Progenitor cell of endocrine pancreas (in vitro differentiated cells): ENCODE results near the gene PTPA. TPM values are rescaled to one million over a fixed set of nuclear protein-coding genes. Genes with fewer than 3 reads are reported as not detected.
A peak's percentile ranks its signal among the peaks of the same experiment; 100 is the strongest.

Experiments
- DNase-seq: peaks from one replicate; pipeline ENCODE4 v3.0.0; 2021; ENCODE audit warnings: low spot score; ENCODE audit not compliant: unreplicated experiment
- H3K27ac Mint-ChIP-seq: 2 replicates; pipeline ENCODE4 v1.8.0; 2021; ENCODE audit warnings: mild to moderate bottlenecking, moderate library complexity, mixed read lengths
- H3K27me3 Mint-ChIP-seq: 2 replicates; pipeline ENCODE4 v1.8.0; 2021; ENCODE audit warnings: mixed read lengths
- H3K36me3 Mint-ChIP-seq: 2 replicates; pipeline ENCODE4 v1.8.0; 2022; ENCODE audit warnings: mixed read lengths; ENCODE audit not compliant: insufficient read depth
- H3K4me1 Mint-ChIP-seq: 2 replicates; pipeline ENCODE4 v1.8.0; 2021; ENCODE audit warnings: low read depth, mixed read lengths
- H3K4me3 Mint-ChIP-seq: 2 replicates; pipeline ENCODE4 v1.8.0; 2021; ENCODE audit warnings: low read depth, mild to moderate bottlenecking, moderate library complexity, mixed read lengths
- H3K9me3 Mint-ChIP-seq: 2 replicates; pipeline ENCODE4 v1.8.0; 2021; ENCODE audit warnings: low read depth, mixed read lengths
- CTCF ChIP-seq: fragments of 200-600 bp; sonication (generic); IDR thresholded peaks from one replicate; pipeline ENCODE4 v1.5.0; 2021; ENCODE audit warnings: antibody characterized with exemption, mild to moderate bottlenecking; ENCODE audit not compliant: unreplicated experiment
- total RNA-seq: library from RNA; stranded (reverse); gene quantifications from 2 replicates; pipeline ENCODE4 v1.2.1, GENCODE V29; 2021

The PTPA gene
- total RNA-seq, 1 donor from 2014 or later: 145 TPM

- DNase-seq: no peak
- peaks cover 11% of the 10 kb centered on the region for H3K4me1 Mint-ChIP-seq
These were observed 3.0 kb upstream of the PTPA start for GRCh38 chr9:129108083-129108804.

GRCh38 chr9:129108805-129109536 lies 2.2 kb upstream of the PTPA start:
- no peak for DNase-seq
- Mint-ChIP-seq H3K27ac (no peak overlapping the region), H3K27me3 (peaks cover 11% of the 10 kb centered on the region), H3K9me3 (no peaks in the 10 kb centered on the region), H3K36me3 (peaks cover 1% of the 10 kb centered on the region), H3K4me1 (peaks cover 11% of the 10 kb centered on the region), H3K4me3 (peak overlapping the region; percentile 69)
- no peak for TF ChIP-seq CTCF

More at GRCh38 chr9:129108083-129108804, 3.0 kb upstream of the PTPA start:
- no peak overlapping the region for H3K27ac Mint-ChIP-seq
- TF ChIP-seq CTCF: no peak
- H3K9me3 Mint-ChIP-seq: no peaks in the 10 kb centered on the region
- H3K27me3 Mint-ChIP-seq: peaks cover 11% of the 10 kb centered on the region
- no peak overlapping the region for H3K4me3 Mint-ChIP-seq
- H3K36me3 Mint-ChIP-seq: peaks cover 1% of the 10 kb centered on the region

GRCh38 chr9:129109537-129109903 lies 1.7 kb upstream of the PTPA start:
- H3K27ac Mint-ChIP-seq: no peak overlapping the region
- H3K36me3 Mint-ChIP-seq: peaks cover 1% of the 10 kb centered on the region
- no peak for TF ChIP-seq CTCF
- H3K4me1 Mint-ChIP-seq: peaks cover 13% of the 10 kb centered on the region
- H3K27me3 Mint-ChIP-seq: peaks cover 11% of the 10 kb centered on the region
- H3K9me3 Mint-ChIP-seq: no peaks in the 10 kb centered on the region
- DNase-seq: no peak
- peak overlapping the region; percentile 69 for H3K4me3 Mint-ChIP-seq

- DNase-seq: no peak
- H3K27ac Mint-ChIP-seq: peak overlapping the region; percentile 10
These were observed 1.1 kb upstream of the PTPA start for GRCh38 chr9:129109952-129110739.

More at GRCh38 chr9:129109952-129110739, 1.1 kb upstream of the PTPA start:
- Mint-ChIP-seq H3K4me3 (peak overlapping the region; percentile 63), H3K27me3 (peaks cover 11% of the 10 kb centered on the region), H3K4me1 (peaks cover 19% of the 10 kb centered on the region), H3K9me3 (no peaks in the 10 kb centered on the region), H3K36me3 (peaks cover 1% of the 10 kb centered on the region)
- TF ChIP-seq CTCF: peak; percentile 24
